ENCODE data around the gene ZBTB11. TPM values are rescaled to one million over a fixed set of nuclear protein-coding genes. Genes with fewer than 3 reads are reported as not detected.

ZBTB11 gene
- total and polyA plus RNA-seq, 2 experiments from 2014 or later: 7.7 to 22.4 TPM

- TF ChIP-seq ETS1 (IDR thresholded peaks at IDR 0.05): no peak
- no peak for TF ChIP-seq REST (IDR thresholded peaks at IDR 0.05; ENCODE audit: unreplicated experiment)
- TF ChIP-seq ZNF114 (CRISPR knock-in tag; IDR thresholded peaks at IDR 0.05): no peak
Measured at GRCh38 chr3:101637451-101637850, 39.5 kb downstream of the ZBTB11 start (continued).

GRCh38 chr3:101635954-101636798, 40.8 kb downstream of the ZBTB11 start:
- Histone ChIP-seq H3K27ac (ENCODE audit: low read depth) (no peak overlapping the region), H3K4me3 (no peak overlapping the region), H3K4me2 (no peak overlapping the region; the same call in 1 of the 2 replicates), H2AFZ (peak overlapping the region; percentile 74), H3K4me1 (ENCODE audit: insufficient read depth) (no peaks in the 10 kb centered on the region; the same call in 1 of the 2 replicates), H3K27me3 (ENCODE audit: insufficient read depth) (no peaks in the 10 kb centered on the region), H4K20me1 (replicated peaks; ENCODE audit: insufficient read depth) (no peaks in the 10 kb centered on the region), H3K36me3 (ENCODE audit: insufficient read depth) (no peaks in the 10 kb centered on the region), H3K9me2 (ENCODE audit: insufficient read depth) (no peaks in the 10 kb centered on the region), H3F3A (replicated peaks; ENCODE audit: low read depth) (no peaks in the 10 kb centered on the region), H3K79me2 (replicated peaks; ENCODE audit: insufficient read depth) (no peaks in the 10 kb centered on the region)
- peak; percentile 90 for ATAC-seq
- Mint-ChIP-seq H3K27me3 (ENCODE audit: insufficient read depth, low read depth, poor library complexity) (peaks cover 3% of the 10 kb centered on the region), H3K36me3 (ENCODE audit: low read depth) (no peaks in the 10 kb centered on the region; the same call in 2 of the 3 replicates), H3K27ac (no peak overlapping the region), H3K4me3 (no peak overlapping the region), H3K4me1 (peaks cover 10% of the 10 kb centered on the region), H3K9me3 (no peaks in the 10 kb centered on the region; the same call in 2 of the 3 replicates)
- peak; percentile 82 for DNase-seq (ENCODE audit: low spot score)
- no peak for TF ChIP-seq ETS1 (IDR thresholded peaks at IDR 0.05)
- TF ChIP-seq REST (IDR thresholded peaks at IDR 0.05; ENCODE audit: unreplicated experiment): no peak
- TF ChIP-seq CTCF (conservative IDR thresholded peaks at IDR 0.05; ENCODE audit: low read depth in 2 of 2): peak; percentile 83 to 84
- TF ChIP-seq EZH2 (IDR thresholded peaks at IDR 0.05; ENCODE audit: low read depth, unreplicated experiment): no peak

Data from GM23338 (cell line).